ENCODE data around the gene KLHL21. TPM values are rescaled to one million over a fixed set of nuclear protein-coding genes. Genes with fewer than 3 reads are reported as not detected.
A peak's percentile ranks its signal among the peaks of the same experiment; 100 is the strongest.

The KLHL21 gene
- total and polyA plus RNA-seq, 9 of the 15 experiments (the other 6 are each of a cell fraction or from before 2014, with no cell fraction given): 2.1 to 42.1 (median 17.5) TPM

DNA sequence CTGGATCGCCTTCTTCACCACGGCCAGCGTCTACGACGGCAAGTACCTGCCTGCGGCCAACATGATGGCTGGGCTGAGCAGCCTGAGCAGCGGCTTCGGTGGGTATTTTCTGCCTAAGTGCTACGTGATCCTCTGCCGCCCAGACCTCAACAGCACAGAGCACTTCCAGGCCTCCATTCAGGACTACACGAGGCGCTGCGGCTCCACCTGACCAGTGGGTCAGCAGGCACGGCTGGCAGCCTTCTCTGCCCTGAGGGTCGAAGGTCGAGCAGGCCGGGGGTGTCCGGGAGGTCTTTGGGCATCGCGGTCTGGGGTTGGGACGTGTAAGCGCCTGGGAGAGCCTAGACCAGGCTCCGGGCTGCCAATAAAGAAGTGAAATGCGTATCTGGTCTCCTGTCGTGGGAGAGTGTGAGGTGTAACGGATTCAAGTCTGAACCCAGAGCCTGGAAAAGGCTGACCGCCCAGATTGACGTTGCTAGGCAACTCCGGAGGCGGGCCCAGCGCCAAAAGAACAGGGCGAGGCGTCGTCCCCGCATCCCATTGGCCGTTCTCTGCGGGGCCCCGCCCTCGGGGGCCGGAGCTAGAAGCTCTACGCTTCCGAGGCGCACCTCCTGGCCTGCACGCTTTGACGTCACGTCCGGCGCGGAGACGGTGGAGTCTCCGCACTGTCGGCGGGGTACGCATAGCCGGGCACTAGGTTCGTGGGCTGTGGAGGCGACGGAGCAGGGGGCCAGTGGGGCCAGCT lies 23.1 kb downstream of the KLHL21 start, which contains the start of gene ZBTB48 (continued):
- TF ChIP-seq, protein P1, sequence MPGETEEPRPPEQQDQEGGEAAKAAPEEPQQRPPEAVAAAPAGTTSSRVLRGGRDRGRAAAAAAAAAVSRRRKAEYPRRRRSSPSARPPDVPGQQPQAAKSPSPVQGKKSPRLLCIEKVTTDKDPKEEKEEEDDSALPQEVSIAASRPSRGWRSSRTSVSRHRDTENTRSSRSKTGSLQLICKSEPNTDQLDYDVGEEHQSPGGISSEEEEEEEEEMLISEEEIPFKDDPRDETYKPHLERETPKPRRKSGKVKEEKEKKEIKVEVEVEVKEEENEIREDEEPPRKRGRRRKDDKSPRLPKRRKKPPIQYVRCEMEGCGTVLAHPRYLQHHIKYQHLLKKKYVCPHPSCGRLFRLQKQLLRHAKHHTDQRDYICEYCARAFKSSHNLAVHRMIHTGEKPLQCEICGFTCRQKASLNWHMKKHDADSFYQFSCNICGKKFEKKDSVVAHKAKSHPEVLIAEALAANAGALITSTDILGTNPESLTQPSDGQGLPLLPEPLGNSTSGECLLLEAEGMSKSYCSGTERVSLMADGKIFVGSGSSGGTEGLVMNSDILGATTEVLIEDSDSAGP (CRISPR knock-in tag; IDR thresholded peaks at IDR 0.05): no peak
- TF ChIP-seq SIN3B (IDR thresholded peaks at IDR 0.05; ENCODE audit: low read depth) (peak; percentile 67; the same call in 1 of the 2 replicates), GABPA (tag; conservative IDR thresholded peaks at IDR 0.05; ENCODE audit: low read depth) (peak; percentile 95), CTBP1 (IDR thresholded peaks at IDR 0.05; ENCODE audit: borderline replicate concordance) (peak; percentile 6; the same call in 1 of the 2 replicates), MITF (IDR thresholded peaks at IDR 0.05) (no peak), C11orf30 (IDR thresholded peaks at IDR 0.05; ENCODE audit: low read depth) (peak; percentile 84), ZNF445 (CRISPR knock-in tag; IDR thresholded peaks at IDR 0.05; ENCODE audit: low read depth) (no peak), EHMT2 (IDR thresholded peaks at IDR 0.05) (no peak), SOX6 (IDR thresholded peaks at IDR 0.05) (no peak), THRAP3 (IDR thresholded peaks at IDR 0.05; ENCODE audit: borderline replicate concordance) (no peak), RB1 (IDR thresholded peaks at IDR 0.05; ENCODE audit: low read depth) (peak; percentile 74)
- TF ChIP-seq, protein P2, sequence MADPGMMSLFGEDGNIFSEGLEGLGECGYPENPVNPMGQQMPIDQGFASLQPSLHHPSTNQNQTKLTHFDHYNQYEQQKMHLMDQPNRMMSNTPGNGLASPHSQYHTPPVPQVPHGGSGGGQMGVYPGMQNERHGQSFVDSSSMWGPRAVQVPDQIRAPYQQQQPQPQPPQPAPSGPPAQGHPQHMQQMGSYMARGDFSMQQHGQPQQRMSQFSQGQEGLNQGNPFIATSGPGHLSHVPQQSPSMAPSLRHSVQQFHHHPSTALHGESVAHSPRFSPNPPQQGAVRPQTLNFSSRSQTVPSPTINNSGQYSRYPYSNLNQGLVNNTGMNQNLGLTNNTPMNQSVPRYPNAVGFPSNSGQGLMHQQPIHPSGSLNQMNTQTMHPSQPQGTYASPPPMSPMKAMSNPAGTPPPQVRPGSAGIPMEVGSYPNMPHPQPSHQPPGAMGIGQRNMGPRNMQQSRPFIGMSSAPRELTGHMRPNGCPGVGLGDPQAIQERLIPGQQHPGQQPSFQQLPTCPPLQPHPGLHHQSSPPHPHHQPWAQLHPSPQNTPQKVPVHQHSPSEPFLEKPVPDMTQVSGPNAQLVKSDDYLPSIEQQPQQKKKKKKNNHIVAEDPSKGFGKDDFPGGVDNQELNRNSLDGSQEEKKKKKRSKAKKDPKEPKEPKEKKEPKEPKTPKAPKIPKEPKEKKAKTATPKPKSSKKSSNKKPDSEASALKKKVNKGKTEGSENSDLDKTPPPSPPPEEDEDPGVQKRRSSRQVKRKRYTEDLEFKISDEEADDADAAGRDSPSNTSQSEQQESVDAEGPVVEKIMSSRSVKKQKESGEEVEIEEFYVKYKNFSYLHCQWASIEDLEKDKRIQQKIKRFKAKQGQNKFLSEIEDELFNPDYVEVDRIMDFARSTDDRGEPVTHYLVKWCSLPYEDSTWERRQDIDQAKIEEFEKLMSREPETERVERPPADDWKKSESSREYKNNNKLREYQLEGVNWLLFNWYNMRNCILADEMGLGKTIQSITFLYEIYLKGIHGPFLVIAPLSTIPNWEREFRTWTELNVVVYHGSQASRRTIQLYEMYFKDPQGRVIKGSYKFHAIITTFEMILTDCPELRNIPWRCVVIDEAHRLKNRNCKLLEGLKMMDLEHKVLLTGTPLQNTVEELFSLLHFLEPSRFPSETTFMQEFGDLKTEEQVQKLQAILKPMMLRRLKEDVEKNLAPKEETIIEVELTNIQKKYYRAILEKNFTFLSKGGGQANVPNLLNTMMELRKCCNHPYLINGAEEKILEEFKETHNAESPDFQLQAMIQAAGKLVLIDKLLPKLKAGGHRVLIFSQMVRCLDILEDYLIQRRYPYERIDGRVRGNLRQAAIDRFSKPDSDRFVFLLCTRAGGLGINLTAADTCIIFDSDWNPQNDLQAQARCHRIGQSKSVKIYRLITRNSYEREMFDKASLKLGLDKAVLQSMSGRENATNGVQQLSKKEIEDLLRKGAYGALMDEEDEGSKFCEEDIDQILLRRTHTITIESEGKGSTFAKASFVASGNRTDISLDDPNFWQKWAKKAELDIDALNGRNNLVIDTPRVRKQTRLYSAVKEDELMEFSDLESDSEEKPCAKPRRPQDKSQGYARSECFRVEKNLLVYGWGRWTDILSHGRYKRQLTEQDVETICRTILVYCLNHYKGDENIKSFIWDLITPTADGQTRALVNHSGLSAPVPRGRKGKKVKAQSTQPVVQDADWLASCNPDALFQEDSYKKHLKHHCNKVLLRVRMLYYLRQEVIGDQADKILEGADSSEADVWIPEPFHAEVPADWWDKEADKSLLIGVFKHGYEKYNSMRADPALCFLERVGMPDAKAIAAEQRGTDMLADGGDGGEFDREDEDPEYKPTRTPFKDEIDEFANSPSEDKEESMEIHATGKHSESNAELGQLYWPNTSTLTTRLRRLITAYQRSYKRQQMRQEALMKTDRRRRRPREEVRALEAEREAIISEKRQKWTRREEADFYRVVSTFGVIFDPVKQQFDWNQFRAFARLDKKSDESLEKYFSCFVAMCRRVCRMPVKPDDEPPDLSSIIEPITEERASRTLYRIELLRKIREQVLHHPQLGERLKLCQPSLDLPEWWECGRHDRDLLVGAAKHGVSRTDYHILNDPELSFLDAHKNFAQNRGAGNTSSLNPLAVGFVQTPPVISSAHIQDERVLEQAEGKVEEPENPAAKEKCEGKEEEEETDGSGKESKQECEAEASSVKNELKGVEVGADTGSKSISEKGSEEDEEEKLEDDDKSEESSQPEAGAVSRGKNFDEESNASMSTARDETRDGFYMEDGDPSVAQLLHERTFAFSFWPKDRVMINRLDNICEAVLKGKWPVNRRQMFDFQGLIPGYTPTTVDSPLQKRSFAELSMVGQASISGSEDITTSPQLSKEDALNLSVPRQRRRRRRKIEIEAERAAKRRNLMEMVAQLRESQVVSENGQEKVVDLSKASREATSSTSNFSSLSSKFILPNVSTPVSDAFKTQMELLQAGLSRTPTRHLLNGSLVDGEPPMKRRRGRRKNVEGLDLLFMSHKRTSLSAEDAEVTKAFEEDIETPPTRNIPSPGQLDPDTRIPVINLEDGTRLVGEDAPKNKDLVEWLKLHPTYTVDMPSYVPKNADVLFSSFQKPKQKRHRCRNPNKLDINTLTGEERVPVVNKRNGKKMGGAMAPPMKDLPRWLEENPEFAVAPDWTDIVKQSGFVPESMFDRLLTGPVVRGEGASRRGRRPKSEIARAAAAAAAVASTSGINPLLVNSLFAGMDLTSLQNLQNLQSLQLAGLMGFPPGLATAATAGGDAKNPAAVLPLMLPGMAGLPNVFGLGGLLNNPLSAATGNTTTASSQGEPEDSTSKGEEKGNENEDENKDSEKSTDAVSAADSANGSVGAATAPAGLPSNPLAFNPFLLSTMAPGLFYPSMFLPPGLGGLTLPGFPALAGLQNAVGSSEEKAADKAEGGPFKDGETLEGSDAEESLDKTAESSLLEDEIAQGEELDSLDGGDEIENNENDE (IDR thresholded peaks at IDR 0.05; ENCODE audit: low read depth, low read length): no peak
- TF ChIP-seq, protein P3, sequence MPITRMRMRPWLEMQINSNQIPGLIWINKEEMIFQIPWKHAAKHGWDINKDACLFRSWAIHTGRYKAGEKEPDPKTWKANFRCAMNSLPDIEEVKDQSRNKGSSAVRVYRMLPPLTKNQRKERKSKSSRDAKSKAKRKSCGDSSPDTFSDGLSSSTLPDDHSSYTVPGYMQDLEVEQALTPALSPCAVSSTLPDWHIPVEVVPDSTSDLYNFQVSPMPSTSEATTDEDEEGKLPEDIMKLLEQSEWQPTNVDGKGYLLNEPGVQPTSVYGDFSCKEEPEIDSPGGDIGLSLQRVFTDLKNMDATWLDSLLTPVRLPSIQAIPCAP (CRISPR knock-in tag; IDR thresholded peaks at IDR 0.05; ENCODE audit: borderline replicate concordance): no peak
